Esophagus muscularis mucosa (tissue), 4 donors: ENCODE measurements around the gene ZC3H12C. TPM values are rescaled to one million over a fixed set of nuclear protein-coding genes. Genes with fewer than 3 reads are reported as not detected.

Experiments
- DNase-seq: peaks from one replicate; pipeline ENCODE4 v3.0.0-alpha.2; 2017; ENCODE audit errors: extremely low spot score
- H3K27ac ChIP-seq, 4 donors: fragments of 200-600 bp; sonication (generic); replicated peaks in 1 of 4; 1 replicate in 3 of 4; 2 replicates in 1 of 4; pipeline ENCODE4 v1.5.1; 2016 to 2019; ENCODE audit warnings: mild to moderate bottlenecking in 1 of 4
- H3K27me3 ChIP-seq, 4 donors: fragments of 200-600 bp; sonication (generic); one replicate each; pipeline versions ENCODE4 v1.5.1 to v1.6.0; 2016 to 2019
- H3K36me3 ChIP-seq, 4 donors: fragments of 200-600 bp; sonication (generic); one replicate each; pipeline ENCODE4 v1.5.1; 2016 to 2019
- H3K4me1 ChIP-seq, 4 donors: fragments of 200-600 bp; sonication (generic); one replicate each; pipeline ENCODE4 v1.5.1; 2016 to 2019
- H3K4me3 ChIP-seq, 4 donors: fragments of 200-600 bp; sonication (generic); 1 replicate in 2 of 4; 2 replicates in 2 of 4; pipeline ENCODE4 v1.5.1; 2016 to 2019; ENCODE audit warnings: mild to moderate bottlenecking in 4 of 4, moderate library complexity in 1 of 4
- H3K9me3 ChIP-seq, 4 donors: fragments of 200-600 bp; sonication (generic); 1 replicate in 3 of 4; 2 replicates in 1 of 4; pipeline ENCODE4 v1.5.1; 2016 to 2019
- CTCF ChIP-seq, 3 experiments: fragments of 200-600 bp in 2 of 3; fragments of 450-650 bp in 1 of 3; sonication (generic) in 2 of 3; IDR thresholded peaks; one replicate each; pipeline ENCODE4 v1.5.1; 2017 to 2019; ENCODE audit warnings: antibody characterized with exemption in 3 of 3, mild to moderate bottlenecking in 2 of 3, moderate library complexity in 1 of 3
- EP300 ChIP-seq: sonication (generic); formaldehyde crosslinking; IDR thresholded peaks from one replicate; pipeline ENCODE4 v1.6.1; 2017; ENCODE audit warnings: antibody characterized with exemption
- POLR2A ChIP-seq: fragments of 450-650 bp; IDR thresholded peaks from one replicate; pipeline ENCODE4 v1.6.1; 2017; ENCODE audit warnings: antibody characterized with exemption, moderate library complexity, mild to moderate bottlenecking, low read depth
- POLR2AphosphoS5 ChIP-seq, 2 donors: sonication (generic); formaldehyde crosslinking; IDR thresholded peaks; one replicate each; pipeline ENCODE4 v1.6.1; 2017; ENCODE audit warnings: antibody characterized with exemption in 2 of 2
- WGBS: methylation state at CpG from one replicate; pipeline ENCODE4 v1.1.5; 2018; 5-methylcytosine and 5-hydroxymethylcytosine counted together
- intact Hi-C: fragments of 100-400 bp; cut with DNase I; formaldehyde crosslinking; loops from one replicate; pipeline ENCODE4 v1.15.1; 2023
- total RNA-seq, 4 donors: library from RNA; depleted of rRNA; stranded (reverse); fragments of >200 nt; gene quantifications; one replicate each; pipeline versions ENCODE4 v1.1.0 to v1.2.1, GENCODE V29; 2016

ZC3H12C gene
- total RNA-seq, 4 donors from 2014 or later: 21.9 to 33.6 (median 24.4) TPM

DNA sequence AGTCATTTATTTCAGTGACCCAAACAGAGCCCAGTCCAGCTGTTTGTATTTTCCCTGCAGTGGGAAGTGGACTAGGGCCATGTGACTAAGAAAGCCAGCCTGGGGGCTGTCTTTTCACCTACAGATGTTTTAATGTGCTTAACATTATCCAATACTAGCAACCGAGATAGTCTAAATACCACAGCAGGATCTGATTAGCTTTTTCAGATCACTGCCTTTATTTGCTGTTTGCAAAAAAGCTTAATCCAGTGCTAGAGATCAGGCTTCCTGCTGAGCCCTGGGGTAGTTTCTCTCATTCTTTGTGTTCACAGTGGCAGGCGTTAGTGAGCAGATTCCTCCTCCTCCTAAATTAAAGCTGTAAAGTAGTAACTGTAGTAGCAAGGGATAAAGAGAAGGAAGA is 35.0 kb downstream of the ZC3H12C start:
- Histone ChIP-seq H3K27ac (no peak overlapping the region), H3K36me3 (no peaks in the 10 kb centered on the region)
- intact Hi-C loops: no loop called here

DNA sequence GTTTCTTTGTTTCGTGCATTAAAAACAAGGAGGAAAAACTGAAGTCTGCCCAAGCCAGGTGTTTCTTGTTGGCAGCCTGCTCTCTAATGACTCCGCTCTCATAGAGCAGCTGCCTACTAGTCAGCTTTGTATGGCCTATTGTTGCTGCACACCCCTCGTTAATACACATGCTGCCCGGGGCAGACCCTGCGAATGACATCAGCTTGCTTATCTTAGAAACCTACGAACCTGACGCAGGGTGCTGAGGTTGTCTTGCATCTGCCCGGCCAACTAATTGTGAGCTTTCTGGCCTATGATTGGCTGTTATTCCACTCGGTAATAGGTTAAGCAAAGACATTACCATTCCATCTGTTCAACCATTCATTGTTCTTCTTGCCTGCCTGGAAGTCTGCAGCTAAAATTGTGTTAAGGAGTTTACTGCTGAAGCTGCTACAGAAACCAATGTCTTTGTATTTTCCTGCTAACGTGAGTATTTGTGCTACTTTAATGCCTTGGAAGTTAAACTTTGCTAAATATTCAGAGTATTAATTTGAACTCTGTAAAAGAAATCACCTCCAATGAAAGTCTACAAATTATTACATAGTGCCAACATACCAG is 37.5 kb downstream of the ZC3H12C start:
- H3K9me3 ChIP-seq: no peaks in the 10 kb centered on the region
- H3K27me3 ChIP-seq: no peaks in the 10 kb centered on the region
- H3K4me3 ChIP-seq: no peak overlapping the region
- WGBS: 70% methylated on average over 10 of the region's 10 CpGs
- TF ChIP-seq POLR2AphosphoS5 (IDR thresholded peaks at IDR 0.05): peak in 1 of 2 donors; percentile 45
- TF ChIP-seq EP300: no peak
- intact Hi-C loops: no loop called here
- peaks cover 6 to 22% (median 12%) of the 10 kb centered on the region in 4 donors for H3K4me1 ChIP-seq
- no peak for DNase-seq
- H3K27ac ChIP-seq: no peak overlapping the region
- no peaks in the 10 kb centered on the region for H3K36me3 ChIP-seq

More for the DNA sequence above, 35.0 kb downstream of the ZC3H12C start:
- no peaks in the 10 kb centered on the region for H3K27me3 ChIP-seq
- TF ChIP-seq CTCF (IDR thresholded peaks at IDR 0.05) (no peak), POLR2A (no peak), EP300 (no peak), POLR2AphosphoS5 (IDR thresholded peaks at IDR 0.05) (no peak)
- no peak for DNase-seq
- peaks cover 6 to 19% (median 14%) of the 10 kb centered on the region in 4 donors for H3K4me1 ChIP-seq
- 47% methylated on average over 2 of the region's 2 CpGs for WGBS
- no peaks in the 10 kb centered on the region for H3K9me3 ChIP-seq
- no peak overlapping the region for H3K4me3 ChIP-seq

- H3K4me1 ChIP-seq: peaks cover 6 to 22% (median 12%) of the 10 kb centered on the region in 4 donors
- no peaks in the 10 kb centered on the region for H3K9me3 ChIP-seq
- peaks cover 0 to under 1% (median 0%) of the 10 kb centered on the region in 4 donors for H3K36me3 ChIP-seq
- intact Hi-C loops: no loop called here
- no peaks in the 10 kb centered on the region for H3K27me3 ChIP-seq
- no peak overlapping the region for H3K4me3 ChIP-seq
- WGBS: 87% methylated on average over 6 of the region's 6 CpGs
- no peak for TF ChIP-seq POLR2A
- no peak for TF ChIP-seq CTCF (IDR thresholded peaks at IDR 0.05)
- TF ChIP-seq POLR2AphosphoS5 (IDR thresholded peaks at IDR 0.05): no peak
- TF ChIP-seq EP300: no peak
- no peak overlapping the region for H3K27ac ChIP-seq
- no peak for DNase-seq
Measured at GRCh38 chr11:110131386-110132123, 38.4 kb downstream of the ZC3H12C start.

- Histone ChIP-seq H3K36me3 (peaks cover 0 to 6% (median 0%) of the 10 kb centered on the region in 4 donors), H3K27ac (no peak overlapping the region), H3K9me3 (no peaks in the 10 kb centered on the region), H3K27me3 (no peaks in the 10 kb centered on the region), H3K4me3 (no peak overlapping the region), H3K4me1 (peaks cover 2 to 21% (median 6%) of the 10 kb centered on the region in 4 donors)
- TF ChIP-seq CTCF (IDR thresholded peaks at IDR 0.05) (no peak), EP300 (no peak), POLR2AphosphoS5 (IDR thresholded peaks at IDR 0.05) (no peak), POLR2A (no peak)
- DNase-seq: no peak
- intact Hi-C loops: no loop called here
- 85% methylated on average over 2 of the region's 2 CpGs for WGBS
Measured at GRCh38 chr11:110133160-110133559, 40.0 kb downstream of the ZC3H12C start.

DNA sequence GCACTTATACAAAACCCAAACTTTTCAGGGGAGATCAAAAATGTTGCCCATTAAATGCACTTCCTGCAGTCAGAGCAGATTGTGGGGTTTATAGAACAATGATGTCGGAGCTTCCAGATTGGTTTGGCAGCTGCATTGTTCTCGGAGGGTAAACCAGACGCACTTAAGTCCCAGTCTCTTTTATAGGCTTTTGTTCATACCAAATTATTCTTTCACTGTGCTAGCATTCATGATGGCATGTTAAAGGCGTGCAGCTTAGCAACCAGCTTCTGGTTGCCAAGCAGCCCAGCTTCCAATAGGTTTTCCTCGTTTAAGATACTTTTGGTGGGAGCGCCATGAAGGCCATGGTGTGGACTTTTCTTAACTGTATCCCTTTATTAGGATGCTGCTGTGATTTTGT is 40.9 kb downstream of the ZC3H12C start:
- Histone ChIP-seq H3K4me3 (no peak overlapping the region), H3K36me3 (peaks cover 0 to 6% (median 0%) of the 10 kb centered on the region in 4 donors), H3K27me3 (no peaks in the 10 kb centered on the region), H3K27ac (no peak overlapping the region), H3K9me3 (no peaks in the 10 kb centered on the region), H3K4me1 (peaks cover 0 to 12% (median 4%) of the 10 kb centered on the region in 4 donors)
- no peak for DNase-seq
- intact Hi-C loops: no loop called here
- TF ChIP-seq CTCF (IDR thresholded peaks at IDR 0.05) (no peak), POLR2AphosphoS5 (IDR thresholded peaks at IDR 0.05) (no peak), POLR2A (no peak), EP300 (no peak)
- WGBS: 78% methylated on average over 6 of the region's 6 CpGs
